HepG2 (cell line): ENCODE data around the gene SRCAP. TPM values are rescaled to one million over a fixed set of nuclear protein-coding genes. Genes with fewer than 3 reads are reported as not detected.

Experiments used
- ATAC-seq: fragments of 200-7000 bp; cut with Tn5 transposase; 3 replicates; pipeline ENCODE4 v1.9.1; 2020; ENCODE audit warnings: mild to moderate bottlenecking, moderate library complexity
- BruUV-seq: library from RNA; stranded (reverse); fragments of 400-500 nt; replicated peaks from 2 replicates; lab custom pipeline; 2021; lab: Mats Ljungman, UMichigan
- CTCF ChIA-PET: fragments of 300-600 bp; formaldehyde crosslinking; extraction: SDS; loops from one replicate; lab custom pipeline; 2021; ENCODE audit warnings: low total read pairs, inconsistent platforms, low intra/inter-chr PET ratio; lab: Yijun Ruan, JAX
- POLR2A ChIA-PET: fragments of 350-600 bp; sonication (Branson Sonifier 250); formaldehyde crosslinking; loops from one replicate; lab custom pipeline; 2020; ENCODE audit warnings: antibody characterized with exemption, inconsistent platforms; lab: Yijun Ruan, JAX
- DNase-seq: peaks from one replicate; pipeline ENCODE4 v3.0.0-alpha.2; 2015; ENCODE audit warnings: low spot score
- FAIRE-seq: peaks from 3 replicates; lab custom pipeline; 2011; peaks lifted over from hg19 to GRCh38; lab: Jason Lieb, UNC
- H2AFZ ChIP-seq: one replicate; pipeline ENCODE4 v1.6.1; 2011; ENCODE audit warnings: low read length, inconsistent platforms
- H3K27ac ChIP-seq: fragments of 300-600 bp; 3 replicates; pipeline ENCODE4 v1.8.0; 2011; ENCODE audit warnings: mixed run types, mild to moderate bottlenecking, mixed read lengths, low read length, inconsistent platforms; ENCODE audit not compliant: insufficient read depth; ENCODE audit errors: extremely low read length
- H3K27me3 ChIP-seq, 2 experiments: fragments of 200-600 bp in 1 of 2; 2 replicates in 1 of 2; 3 replicates in 1 of 2; pipeline versions ENCODE4 v1.6.0 to v1.8.0; 2011; ENCODE audit warnings: low read length in 2 of 2, mild to moderate bottlenecking in 2 of 2, moderate library complexity in 2 of 2, inconsistent platforms in 1 of 2; ENCODE audit not compliant: insufficient read depth in 2 of 2, control insufficient read depth in 1 of 2
- H3K36me3 ChIP-seq, 2 experiments: fragments of 200-600 bp in 1 of 2; replicated peaks in 1 of 2; 2 replicates in 1 of 2; 3 replicates in 1 of 2; pipeline versions ENCODE4 v1.5.1 to v1.8.0; 2011; ENCODE audit warnings: low read length in 2 of 2, inconsistent platforms in 1 of 2; ENCODE audit not compliant: insufficient read depth in 2 of 2, control insufficient read depth in 1 of 2
- H3K4me1 ChIP-seq: 2 replicates; pipeline ENCODE4 v1.5.1; 2012; ENCODE audit warnings: low read length, inconsistent platforms; ENCODE audit not compliant: insufficient read depth
- H3K4me2 ChIP-seq: 2 replicates; pipeline ENCODE4 v1.6.0; 2011; ENCODE audit warnings: low read depth, low read length, inconsistent platforms
- H3K4me3 ChIP-seq, 3 experiments: fragments of 200-600 bp in 1 of 3; sonication (generic), shearing (Covaris generic) in 1 of 3; replicated peaks in 1 of 3; 2 replicates each; pipeline ENCODE4 v1.5.1; 2011 to 2016; ENCODE audit warnings: low read length in 3 of 3, inconsistent platforms in 2 of 3, low read depth in 2 of 3, mild to moderate bottlenecking in 2 of 3, control low read depth in 1 of 3, mixed read lengths in 1 of 3; ENCODE audit not compliant: insufficient read depth in 1 of 3
- H3K79me2 ChIP-seq: one replicate; pipeline ENCODE4 v1.6.1; 2011; ENCODE audit warnings: low read length, inconsistent platforms; ENCODE audit not compliant: insufficient read depth
- H3K9ac ChIP-seq: 2 replicates; pipeline ENCODE4 v1.6.0; 2011; ENCODE audit warnings: mild to moderate bottlenecking, low read depth, low read length, inconsistent platforms; ENCODE audit not compliant: insufficient read depth
- H3K9me3 ChIP-seq: 2 replicates; pipeline ENCODE4 v1.5.1; 2012; ENCODE audit warnings: mild to moderate bottlenecking, low read length
- H4K20me1 ChIP-seq: 2 replicates; pipeline ENCODE4 v1.6.0; 2011; ENCODE audit warnings: inconsistent platforms, mild to moderate bottlenecking, low read length, moderate library complexity; ENCODE audit not compliant: insufficient read depth
- AGO2 ChIP-seq: fragments of 200-400 bp; formaldehyde crosslinking; optimal IDR thresholded peaks from 2 replicates; pipeline ENCODE3; 2017; ENCODE audit warnings: mild to moderate bottlenecking, low read depth, low read length, moderate library complexity
- CC2D1A ChIP-seq: sonication (generic); formaldehyde crosslinking; IDR thresholded peaks from 2 replicates; pipeline ENCODE4 v1.8.1; 2023; ENCODE audit warnings: mild to moderate bottlenecking, missing genetic modification reagents
- JARID2 ChIP-seq: sonication (generic); formaldehyde crosslinking; IDR thresholded peaks from 2 replicates; pipeline ENCODE4 v1.8.1; 2023; ENCODE audit warnings: missing genetic modification reagents, inconsistent platforms; ENCODE audit not compliant: insufficient replicate concordance
- KDM5B ChIP-seq: sonication (generic); formaldehyde crosslinking; IDR thresholded peaks from 2 replicates; pipeline ENCODE4 v1.4.0; 2020; ENCODE audit warnings: missing genetic modification reagents, mild to moderate bottlenecking, borderline replicate concordance
- MED13 ChIP-seq: sonication (generic); formaldehyde crosslinking; IDR thresholded peaks from 2 replicates; pipeline ENCODE4 v1.5.0; 2020; ENCODE audit warnings: missing genetic modification reagents
- RAD51 ChIP-seq: fragments of 450-650 bp; IDR thresholded peaks from 2 replicates; pipeline ENCODE4 v1.6.1; 2016; ENCODE audit warnings: borderline replicate concordance
- RXRA ChIP-seq: sonication (generic); formaldehyde crosslinking; IDR thresholded peaks from 2 replicates; pipeline ENCODE4 v1.5.1; 2020; ENCODE audit warnings: missing genetic modification reagents
- RXRB ChIP-seq: IDR thresholded peaks from 2 replicates; pipeline ENCODE4 v1.6.1; 2016; ENCODE audit warnings: borderline replicate concordance, missing genetic modification reagents, missing compliant biosample characterization
- TAF1 ChIP-seq: sonication (generic); formaldehyde crosslinking; IDR thresholded peaks from 2 replicates; pipeline ENCODE4 v1.4.0; 2020; ENCODE audit warnings: missing genetic modification reagents
- TMF1 ChIP-seq: sonication (generic); formaldehyde crosslinking; IDR thresholded peaks from 2 replicates; pipeline ENCODE4 v1.8.1; 2022; ENCODE audit warnings: low read depth, missing genetic modification reagents
- ZBTB8A ChIP-seq: sonication (generic); formaldehyde crosslinking; IDR thresholded peaks from 2 replicates; pipeline ENCODE4 v1.4.0; 2020; ENCODE audit warnings: mild to moderate bottlenecking, low read depth, missing genetic modification reagents, borderline replicate concordance
- ZFP41 ChIP-seq: sonication (generic); formaldehyde crosslinking; IDR thresholded peaks from 2 replicates; pipeline ENCODE4 v1.4.0; 2020; ENCODE audit warnings: mild to moderate bottlenecking, missing genetic modification reagents, borderline replicate concordance
- ZNF205 ChIP-seq: IDR thresholded peaks from 2 replicates; pipeline ENCODE4 v1.6.1; 2018; ENCODE audit warnings: missing biosample characterization, missing genetic modification reagents
- ZNF24 ChIP-seq: fragments of 450-650 bp; IDR thresholded peaks from 2 replicates; pipeline ENCODE4 v1.6.1; 2017; ENCODE audit warnings: antibody characterized with exemption, mild to moderate bottlenecking
- ZNF607 ChIP-seq: sonication (generic); formaldehyde crosslinking; IDR thresholded peaks from 2 replicates; pipeline ENCODE4 v1.5.1; 2020; ENCODE audit warnings: missing genetic modification reagents, mild to moderate bottlenecking, borderline replicate concordance
- ZNF780A ChIP-seq: sonication (generic); formaldehyde crosslinking; IDR thresholded peaks from 2 replicates; pipeline ENCODE4 v1.8.0; 2022; ENCODE audit warnings: mild to moderate bottlenecking, missing genetic modification reagents, moderate library complexity
- ZNF83 ChIP-seq: sonication (generic); formaldehyde crosslinking; IDR thresholded peaks from 2 replicates; pipeline ENCODE4 v1.4.0; 2020; ENCODE audit warnings: missing genetic modification reagents, mild to moderate bottlenecking, borderline replicate concordance
- ZSCAN9 ChIP-seq: IDR thresholded peaks from 2 replicates; pipeline ENCODE4 v1.6.1; 2016; ENCODE audit warnings: borderline replicate concordance
- WGBS: methylation state at CpG from one replicate; pipeline ENCODE4 v1.1.6; 2017; ENCODE audit warnings: low lambda C conversion rate; 5-methylcytosine and 5-hydroxymethylcytosine counted together
- in situ Hi-C: cut with HindIII; loops from 2 replicates; pipeline ENCODE4 v1.10.0; 2017; ENCODE audit warnings: low pct_unique_long_range_greater_than_20kb; ENCODE audit not compliant: extremely low pct_ligation_motif_present
- intact Hi-C: fragments of 100-400 bp; cut with micrococcal nuclease; formaldehyde crosslinking; loops from one replicate; pipeline ENCODE4 v1.10.0; 2022; ENCODE audit not compliant: unreplicated experiment
- polyA plus RNA-seq, 8 experiments: library from polyadenylated mRNA; depleted of rRNA in 3 of 8; stranded (reverse) in 7 of 8; unstranded in 1 of 8; fragments of >200 nt; fragmentation: Illumina TruSeq in 4 of 8; extraction: Trizol in 4 of 8; gene quantifications; 2 replicates each; pipeline versions ENCODE4 v1.2.1 to v1.2.3, GENCODE V29; 2011 to 2016; ENCODE audit warnings: low read depth in 4 of 8, missing spikeins in 1 of 8, mixed read lengths in 1 of 8; ENCODE audit not compliant: insufficient read depth in 1 of 8
- total RNA-seq, 5 experiments: library from RNA; depleted of rRNA; stranded (reverse); fragments of >200 nt; fragmentation: Illumina TruSeq; extraction: Trizol; gene quantifications; 2 replicates each; pipeline ENCODE4 v1.2.3, GENCODE V29; 2016; ENCODE audit warnings: low read depth in 1 of 5
- TF ChIP-seq, protein P1 (sequence below): sonication (generic); formaldehyde crosslinking; IDR thresholded peaks from 2 replicates; pipeline ENCODE4 v1.8.1; 2023; ENCODE audit warnings: missing genetic modification reagents, inconsistent platforms, borderline replicate concordance
- TF ChIP-seq, protein P2 (sequence below): sonication (generic); formaldehyde crosslinking; IDR thresholded peaks from 2 replicates; pipeline ENCODE4 v1.8.0; 2022; ENCODE audit warnings: mild to moderate bottlenecking, missing genetic modification reagents
- TF ChIP-seq, protein P3 (sequence below): sonication (generic); formaldehyde crosslinking; IDR thresholded peaks from 2 replicates; pipeline ENCODE4 v1.8.1; 2023; ENCODE audit warnings: mild to moderate bottlenecking, missing genetic modification reagents, borderline replicate concordance
- TF ChIP-seq, protein P4 (sequence below): IDR thresholded peaks from 2 replicates; pipeline ENCODE4 v1.6.1; 2016; ENCODE audit warnings: mild to moderate bottlenecking, missing biosample characterization, missing genetic modification reagents

The SRCAP gene
- total and polyA plus RNA-seq, 2 of the 13 experiments (the other 11 are each of a cell fraction or from before 2014, with no cell fraction given): 4.9 to 9.0 TPM

DNA sequence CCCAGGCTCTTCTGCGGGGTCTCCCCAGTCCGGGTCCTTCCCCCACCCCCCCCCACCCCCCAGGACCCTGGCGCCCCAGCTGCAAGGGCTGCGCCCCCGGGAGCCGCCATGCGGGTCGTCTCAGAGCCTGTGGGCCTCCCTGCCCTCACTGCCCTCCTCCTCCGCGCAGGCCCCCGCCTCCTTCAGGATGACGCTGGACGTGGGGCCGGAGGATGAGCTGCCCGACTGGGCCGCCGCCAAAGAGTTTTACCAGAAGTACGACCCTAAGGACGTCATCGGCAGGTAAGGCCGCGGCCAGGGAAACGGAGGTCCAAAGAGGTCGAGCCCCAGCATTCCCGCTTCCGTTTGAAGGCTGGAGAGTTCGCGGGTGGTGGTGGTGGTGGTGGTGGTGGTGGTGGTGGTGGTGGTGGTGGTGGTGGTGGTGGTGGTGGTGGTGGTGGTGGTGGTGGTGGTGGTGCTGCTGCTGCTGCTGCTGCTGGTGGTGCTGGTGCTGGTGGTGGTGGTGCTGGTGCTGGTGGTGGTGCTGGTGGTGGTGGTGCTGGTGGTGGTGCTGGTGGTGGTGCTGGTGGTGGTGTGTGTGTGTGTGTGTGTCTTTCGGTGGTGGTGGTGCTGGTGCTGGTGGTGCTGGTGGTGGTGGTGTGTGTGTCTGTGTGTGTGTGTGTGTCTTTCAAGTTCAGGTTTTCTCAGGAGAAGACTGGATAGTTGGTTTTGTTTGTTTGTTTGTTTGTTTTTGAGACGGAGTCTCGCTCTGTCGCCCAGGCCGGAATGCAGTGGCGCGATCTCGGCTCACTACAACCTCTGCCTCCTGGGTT is 49.9 kb downstream of the SRCAP start:
- no TSS peak for BruUV-seq
- peak; percentile 61 for ATAC-seq
- no peak for FAIRE-seq
- no peak for TF ChIP-seq ZNF205 (CRISPR knock-in tag)
- no peak for TF ChIP-seq ZSCAN9 (CRISPR knock-in tag)
- TF ChIP-seq RXRA (CRISPR knock-in tag): no peak
- TF ChIP-seq ZNF24: no peak
- no peak for TF ChIP-seq ZNF83 (CRISPR knock-in tag)
- TF ChIP-seq RXRB: no peak
- TF ChIP-seq TMF1: 0 out of 2 replicates have a peak, but pooled peaks have one; percentile 23
- no peak for TF ChIP-seq AGO2
- TF ChIP-seq ZNF780A (CRISPR knock-in tag): no peak
- TF ChIP-seq, protein P1, sequence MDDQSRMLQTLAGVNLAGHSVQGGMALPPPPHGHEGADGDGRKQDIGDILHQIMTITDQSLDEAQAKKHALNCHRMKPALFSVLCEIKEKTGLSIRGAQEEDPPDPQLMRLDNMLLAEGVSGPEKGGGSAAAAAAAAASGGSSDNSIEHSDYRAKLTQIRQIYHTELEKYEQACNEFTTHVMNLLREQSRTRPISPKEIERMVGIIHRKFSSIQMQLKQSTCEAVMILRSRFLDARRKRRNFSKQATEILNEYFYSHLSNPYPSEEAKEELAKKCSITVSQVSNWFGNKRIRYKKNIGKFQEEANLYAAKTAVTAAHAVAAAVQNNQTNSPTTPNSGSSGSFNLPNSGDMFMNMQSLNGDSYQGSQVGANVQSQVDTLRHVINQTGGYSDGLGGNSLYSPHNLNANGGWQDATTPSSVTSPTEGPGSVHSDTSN (CRISPR knock-in tag): no peak
- TF ChIP-seq JARID2 (CRISPR knock-in tag): no peak
- no peak for TF ChIP-seq CC2D1A (CRISPR knock-in tag)
- TF ChIP-seq, protein P2, sequence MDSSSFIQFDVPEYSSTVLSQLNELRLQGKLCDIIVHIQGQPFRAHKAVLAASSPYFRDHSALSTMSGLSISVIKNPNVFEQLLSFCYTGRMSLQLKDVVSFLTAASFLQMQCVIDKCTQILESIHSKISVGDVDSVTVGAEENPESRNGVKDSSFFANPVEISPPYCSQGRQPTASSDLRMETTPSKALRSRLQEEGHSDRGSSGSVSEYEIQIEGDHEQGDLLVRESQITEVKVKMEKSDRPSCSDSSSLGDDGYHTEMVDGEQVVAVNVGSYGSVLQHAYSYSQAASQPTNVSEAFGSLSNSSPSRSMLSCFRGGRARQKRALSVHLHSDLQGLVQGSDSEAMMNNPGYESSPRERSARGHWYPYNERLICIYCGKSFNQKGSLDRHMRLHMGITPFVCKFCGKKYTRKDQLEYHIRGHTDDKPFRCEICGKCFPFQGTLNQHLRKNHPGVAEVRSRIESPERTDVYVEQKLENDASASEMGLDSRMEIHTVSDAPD: peak; percentile 42; the same call in 1 of the 2 replicates
- no peak for TF ChIP-seq MED13 (CRISPR knock-in tag)
- TF ChIP-seq, protein P3, sequence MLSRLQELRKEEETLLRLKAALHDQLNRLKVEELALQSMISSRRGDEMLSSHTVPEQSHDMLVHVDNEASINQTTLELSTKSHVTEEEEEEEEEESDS (CRISPR knock-in tag): no peak
- no peak for TF ChIP-seq KDM5B (CRISPR knock-in tag)
- TF ChIP-seq ZBTB8A (CRISPR knock-in tag): no peak
- no peak for TF ChIP-seq TAF1
- TF ChIP-seq, protein P4, sequence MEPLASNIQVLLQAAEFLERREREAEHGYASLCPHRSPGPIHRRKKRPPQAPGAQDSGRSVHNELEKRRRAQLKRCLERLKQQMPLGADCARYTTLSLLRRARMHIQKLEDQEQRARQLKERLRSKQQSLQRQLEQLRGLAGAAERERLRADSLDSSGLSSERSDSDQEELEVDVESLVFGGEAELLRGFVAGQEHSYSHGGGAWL (CRISPR knock-in tag): no peak
- no peak for TF ChIP-seq RAD51
- TF ChIP-seq ZNF607 (CRISPR knock-in tag): 0 out of 2 replicates have a peak, but pooled peaks have one; percentile 9
- TF ChIP-seq ZFP41: no peak

More for the DNA sequence above, 49.9 kb downstream of the SRCAP start:
- peak overlapping the region; percentile 64 for H3K27ac ChIP-seq
- H3K36me3 ChIP-seq: peaks cover 13 to 26% of the 10 kb centered on the region in 2 experiments
- H3K27me3 ChIP-seq: no peaks in the 10 kb centered on the region
- peak overlapping the region; percentile 73 to 89 (median 82) for H3K4me3 ChIP-seq
- H3K9ac ChIP-seq: peak overlapping the region; percentile 70
- DNase-seq: no peak
- H4K20me1 ChIP-seq: no peaks in the 10 kb centered on the region
- intact Hi-C loops (loop anchor here (1.0 to 10.0 kb wide), 5 partner anchors 13 to 682 kb away; partner anchors contain the start of genes ALDOA, CFAP119, RNF40 and SRCAP), in situ Hi-C loops (no loop called here)
- peaks cover 16% of the 10 kb centered on the region for H3K79me2 ChIP-seq
- H3K4me2 ChIP-seq: peak overlapping the region; percentile 64
- 21% methylated on average over 28 of the region's 36 CpGs for WGBS
- ChIA-PET CTCF (no interaction called here), POLR2A (interaction anchor here (0.6 to 2.6 kb wide), 46 partner anchors 9 to 432 kb away, joined by 3 to 35 read pairs (median 5); partner anchors contain the start of genes CFAP119, FBRS, HSD3B7 and KAT8)
- no peak overlapping the region for H2AFZ ChIP-seq
- H3K4me1 ChIP-seq: peaks cover 49% of the 10 kb centered on the region
- no peaks in the 10 kb centered on the region for H3K9me3 ChIP-seq
